ENCODE results near the gene CYB5R2.

CYB5R2 gene

DNA sequence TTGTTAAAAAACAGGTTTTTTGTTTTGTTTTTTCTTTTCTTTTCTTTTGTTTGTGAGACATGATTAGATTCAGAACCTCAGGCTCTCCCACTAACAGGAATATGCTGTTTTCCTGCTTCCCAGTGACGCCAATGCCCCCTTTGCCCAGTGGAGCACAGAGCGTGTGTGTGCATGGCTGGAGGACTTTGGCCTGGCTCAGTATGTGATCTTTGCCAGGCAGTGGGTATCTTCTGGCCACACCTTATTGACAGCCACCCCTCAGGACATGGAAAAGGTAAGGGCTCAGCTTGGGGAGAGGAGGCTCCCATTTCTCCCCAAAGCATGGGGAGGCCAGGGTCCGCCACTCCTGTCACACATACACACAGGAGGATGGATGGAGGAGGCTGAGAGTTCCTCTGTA, 25.0 kb downstream of the CYB5R2 start:
- H3K4me3 Mint-ChIP-seq: no peak overlapping the region
- H3K27me3 Mint-ChIP-seq (ENCODE audit: low read depth, poor library complexity): peaks cover 5% of the 10 kb centered on the region
- peaks cover 34% of the 10 kb centered on the region for H3K4me1 Mint-ChIP-seq
- no peak overlapping the region for H3K27ac Mint-ChIP-seq
- no peak for DNase-seq
- H3K36me3 Mint-ChIP-seq (ENCODE audit: low read depth): peaks cover 80% of the 10 kb centered on the region
- TF ChIP-seq, protein P1, sequence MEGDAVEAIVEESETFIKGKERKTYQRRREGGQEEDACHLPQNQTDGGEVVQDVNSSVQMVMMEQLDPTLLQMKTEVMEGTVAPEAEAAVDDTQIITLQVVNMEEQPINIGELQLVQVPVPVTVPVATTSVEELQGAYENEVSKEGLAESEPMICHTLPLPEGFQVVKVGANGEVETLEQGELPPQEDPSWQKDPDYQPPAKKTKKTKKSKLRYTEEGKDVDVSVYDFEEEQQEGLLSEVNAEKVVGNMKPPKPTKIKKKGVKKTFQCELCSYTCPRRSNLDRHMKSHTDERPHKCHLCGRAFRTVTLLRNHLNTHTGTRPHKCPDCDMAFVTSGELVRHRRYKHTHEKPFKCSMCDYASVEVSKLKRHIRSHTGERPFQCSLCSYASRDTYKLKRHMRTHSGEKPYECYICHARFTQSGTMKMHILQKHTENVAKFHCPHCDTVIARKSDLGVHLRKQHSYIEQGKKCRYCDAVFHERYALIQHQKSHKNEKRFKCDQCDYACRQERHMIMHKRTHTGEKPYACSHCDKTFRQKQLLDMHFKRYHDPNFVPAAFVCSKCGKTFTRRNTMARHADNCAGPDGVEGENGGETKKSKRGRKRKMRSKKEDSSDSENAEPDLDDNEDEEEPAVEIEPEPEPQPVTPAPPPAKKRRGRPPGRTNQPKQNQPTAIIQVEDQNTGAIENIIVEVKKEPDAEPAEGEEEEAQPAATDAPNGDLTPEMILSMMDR (IDR thresholded peaks at IDR 0.05): no peak
- no peaks in the 10 kb centered on the region for H3K9me3 Mint-ChIP-seq

DNA sequence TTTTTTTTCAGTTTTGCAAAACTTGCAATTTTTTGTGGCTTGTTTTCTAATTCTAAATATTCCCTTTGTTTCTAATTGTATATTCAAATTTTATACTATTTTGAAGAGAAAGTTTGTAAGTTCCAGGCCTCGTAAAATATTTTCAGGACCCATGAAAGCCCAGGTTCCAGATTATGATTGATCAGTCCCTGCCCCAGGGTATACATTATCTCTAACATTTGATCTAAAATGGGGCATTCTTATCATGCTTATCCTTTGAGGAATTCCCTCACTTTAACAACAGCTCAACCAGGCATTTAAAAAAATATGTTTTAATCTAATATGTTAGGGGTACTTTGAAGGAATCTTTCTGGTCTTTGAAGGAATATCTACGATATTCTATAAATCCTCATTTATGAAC, 26.4 kb downstream of the CYB5R2 start:
- DNase-seq: no peak
- Mint-ChIP-seq H3K4me3 (no peak overlapping the region), H3K27me3 (ENCODE audit: low read depth, poor library complexity) (peaks cover 5% of the 10 kb centered on the region), H3K4me1 (peaks cover 40% of the 10 kb centered on the region), H3K27ac (no peak overlapping the region), H3K36me3 (ENCODE audit: low read depth) (peaks cover 82% of the 10 kb centered on the region), H3K9me3 (no peaks in the 10 kb centered on the region)
- TF ChIP-seq, protein P1 (IDR thresholded peaks at IDR 0.05): no peak

DNA sequence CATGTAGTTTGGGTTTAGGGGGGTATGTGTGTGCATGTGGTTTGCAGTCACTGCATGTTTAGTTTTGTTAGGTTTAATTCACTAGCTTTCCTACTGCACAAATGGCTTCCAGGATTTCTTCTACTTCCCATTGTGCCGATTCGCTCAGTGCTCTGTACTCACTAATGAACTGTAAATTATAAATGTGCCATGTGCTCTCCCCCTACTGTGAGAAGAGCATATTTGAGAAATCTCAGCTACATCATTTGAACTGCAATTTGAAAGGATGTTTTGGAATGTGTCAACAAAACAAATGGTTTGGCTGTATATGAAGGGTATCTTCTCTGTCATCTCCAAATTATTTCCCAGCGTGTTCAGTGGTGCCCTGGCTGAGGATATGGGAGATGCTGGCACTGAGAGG, 28.1 kb downstream of the CYB5R2 start:
- H3K27ac Mint-ChIP-seq: no peak overlapping the region
- peaks cover 5% of the 10 kb centered on the region for H3K27me3 Mint-ChIP-seq (ENCODE audit: low read depth, poor library complexity)
- no peak overlapping the region for H3K4me3 Mint-ChIP-seq
- H3K4me1 Mint-ChIP-seq: peaks cover 36% of the 10 kb centered on the region
- H3K9me3 Mint-ChIP-seq: no peaks in the 10 kb centered on the region
- TF ChIP-seq, protein P1 (IDR thresholded peaks at IDR 0.05): no peak
- peaks cover 78% of the 10 kb centered on the region for H3K36me3 Mint-ChIP-seq (ENCODE audit: low read depth)
- DNase-seq: no peak

DNA sequence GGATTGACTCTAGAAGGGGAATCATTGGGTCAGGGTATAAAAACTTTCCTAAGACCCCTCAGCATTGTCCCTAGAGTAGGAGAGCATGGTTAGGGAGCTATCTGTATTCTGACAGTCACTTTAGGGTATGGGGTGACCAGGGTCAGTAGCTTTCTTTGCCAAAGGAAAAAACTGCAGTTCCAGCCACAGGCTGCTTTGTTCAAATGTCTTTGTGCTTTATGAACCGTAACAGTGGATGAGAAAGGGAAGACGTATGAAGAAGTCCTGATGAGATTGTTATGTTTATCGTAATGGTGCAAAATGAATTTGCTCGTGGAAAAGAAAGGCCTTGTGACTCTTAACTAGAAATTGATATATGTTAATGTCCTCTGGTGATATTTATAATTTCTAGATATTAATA, 30.0 kb downstream of the CYB5R2 start:
- no peak for DNase-seq
- TF ChIP-seq, protein P1 (IDR thresholded peaks at IDR 0.05): no peak
- Mint-ChIP-seq H3K4me1 (peaks cover 36% of the 10 kb centered on the region), H3K36me3 (ENCODE audit: low read depth) (peaks cover 65% of the 10 kb centered on the region), H3K4me3 (peak overlapping the region; percentile 61), H3K9me3 (no peaks in the 10 kb centered on the region), H3K27ac (peak overlapping the region; percentile 4), H3K27me3 (ENCODE audit: low read depth, poor library complexity) (peaks cover 5% of the 10 kb centered on the region)

DNA sequence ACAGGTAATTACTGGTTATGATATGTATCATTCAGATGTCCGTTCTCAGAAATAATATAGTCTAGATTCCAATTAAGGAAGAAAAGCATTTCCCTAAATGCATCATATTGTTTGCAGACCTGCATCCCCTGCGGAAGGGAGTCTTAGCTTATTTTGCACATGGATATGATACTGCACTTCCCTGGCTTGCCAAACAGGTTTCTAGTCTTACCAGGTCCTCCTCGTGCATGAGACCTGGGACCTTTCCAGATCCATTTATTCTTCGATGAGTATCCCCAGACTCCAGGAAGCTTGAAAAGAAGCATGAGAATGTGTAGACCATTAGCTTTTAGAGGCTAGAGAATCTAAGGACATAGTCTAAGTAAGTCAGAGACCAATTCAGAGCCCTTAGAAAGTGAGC, 30.6 kb downstream of the CYB5R2 start:
- H3K36me3 Mint-ChIP-seq (ENCODE audit: low read depth): peaks cover 68% of the 10 kb centered on the region
- TF ChIP-seq, protein P1 (IDR thresholded peaks at IDR 0.05): no peak
- H3K4me1 Mint-ChIP-seq: peaks cover 36% of the 10 kb centered on the region
- no peaks in the 10 kb centered on the region for H3K9me3 Mint-ChIP-seq
- no peak overlapping the region for H3K4me3 Mint-ChIP-seq
- H3K27ac Mint-ChIP-seq: no peak overlapping the region
- H3K27me3 Mint-ChIP-seq (ENCODE audit: low read depth, poor library complexity): peaks cover 5% of the 10 kb centered on the region
- no peak for DNase-seq

DNA sequence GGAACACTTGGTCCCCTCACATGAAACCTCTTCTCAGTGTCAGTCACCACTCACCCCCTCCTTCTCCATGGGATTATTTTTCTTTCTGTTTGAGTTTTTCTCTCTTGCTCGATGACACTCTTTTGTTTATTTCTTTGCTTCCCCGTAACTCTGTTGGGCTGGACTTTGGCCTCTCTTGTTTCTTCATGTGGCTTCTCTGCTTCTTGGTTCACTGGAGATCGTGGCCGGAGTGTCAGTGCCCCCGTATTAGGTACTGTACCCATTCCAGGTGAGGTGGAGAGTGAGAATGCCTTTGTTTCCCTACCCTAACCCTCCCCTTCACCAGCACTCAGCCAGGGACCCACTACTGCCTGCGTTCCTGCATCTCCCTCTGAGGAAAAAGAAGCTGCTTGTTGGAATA, 32.5 kb downstream of the CYB5R2 start:
- H3K9me3 Mint-ChIP-seq: no peaks in the 10 kb centered on the region
- H3K27me3 Mint-ChIP-seq (ENCODE audit: low read depth, poor library complexity): peaks cover 5% of the 10 kb centered on the region
- TF ChIP-seq, protein P1 (IDR thresholded peaks at IDR 0.05): no peak
- peaks cover 36% of the 10 kb centered on the region for H3K4me1 Mint-ChIP-seq
- H3K36me3 Mint-ChIP-seq (ENCODE audit: low read depth): peaks cover 64% of the 10 kb centered on the region
- DNase-seq: no peak
- H3K4me3 Mint-ChIP-seq: no peak overlapping the region
- no peak overlapping the region for H3K27ac Mint-ChIP-seq
